ENCODE data around the gene EME2. TPM values are rescaled to one million over a fixed set of nuclear protein-coding genes. Genes with fewer than 3 reads are reported as not detected.
"Not testable (repeated sequence)": the region's sequence is repeated elsewhere in the genome, so short reads cannot be mapped to it uniquely, and the experiment has no call there.

The EME2 gene
- total RNA-seq, 2 experiments from 2014 or later: 13.1 to 18.4 TPM

GRCh38 chr16:1799263-1799662 is 26.7 kb downstream of the EME2 start:
- H3K9me3 Mint-ChIP-seq (ENCODE audit: low read depth); ATAC-seq; H3K4me1 Mint-ChIP-seq; POLR2A ChIA-PET; DNase-seq; H3K27me3 Mint-ChIP-seq; CTCF ChIA-PET; H3K4me3 Mint-ChIP-seq; H3K27ac Mint-ChIP-seq; intact Hi-C loops (cut with DNase I, micrococcal nuclease): not testable (repeated sequence)
- peaks cover 24% of the 10 kb centered on the region for H3K36me3 Mint-ChIP-seq (ENCODE audit: low read depth)

GRCh38 chr16:1800701-1801100 is 28.1 kb downstream of the EME2 start:
- POLR2A ChIA-PET: no interaction called here
- CTCF ChIA-PET: interaction anchor here (1.1 kb wide), 1 partner anchor 14 kb away, joined by 3 read pairs; no protein-coding TSS in a partner anchor
- peaks cover 31% of the 10 kb centered on the region for H3K36me3 Mint-ChIP-seq (ENCODE audit: low read depth)
- intact Hi-C loops (cut with DNase I, micrococcal nuclease): loop anchor here in 1 of 2 experiments (10.0 kb wide), 1 partner anchor 776 kb away; no protein-coding TSS in a partner anchor
- peaks cover 10% of the 10 kb centered on the region for H3K9me3 Mint-ChIP-seq (ENCODE audit: low read depth)
- H3K27ac Mint-ChIP-seq: no peak overlapping the region
- ATAC-seq: no peak
- no peaks in the 10 kb centered on the region for H3K27me3 Mint-ChIP-seq
- no peak for DNase-seq
- no peaks in the 10 kb centered on the region for H3K4me1 Mint-ChIP-seq
- H3K4me3 Mint-ChIP-seq: no peak overlapping the region

DNA sequence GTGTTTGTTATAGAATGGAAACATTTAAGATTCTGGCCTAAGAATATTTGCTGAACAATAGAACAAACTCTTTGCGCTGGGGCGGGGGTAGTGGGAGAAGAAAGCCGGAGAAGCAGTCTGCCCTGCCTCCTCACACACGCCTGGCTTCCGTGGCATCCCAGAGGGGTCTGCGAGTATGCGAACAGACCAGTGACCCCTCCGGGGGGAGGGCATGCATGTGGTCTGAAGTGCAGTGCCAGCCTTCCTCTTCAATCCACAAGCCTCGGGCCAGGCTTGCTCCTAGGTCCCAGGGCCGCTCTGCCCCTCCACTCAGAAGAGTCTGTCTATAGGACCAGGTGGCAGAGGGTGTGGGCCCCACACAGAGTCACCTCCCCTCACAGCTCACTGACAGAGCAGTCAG is 35.0 kb downstream of the EME2 start:
- Mint-ChIP-seq H3K27me3 (no peaks in the 10 kb centered on the region), H3K9me3 (ENCODE audit: low read depth) (no peaks in the 10 kb centered on the region), H3K36me3 (ENCODE audit: low read depth) (peaks cover 23% of the 10 kb centered on the region), H3K4me3 (no peak overlapping the region), H3K4me1 (peaks cover 3% of the 10 kb centered on the region), H3K27ac (no peak overlapping the region)
- CTCF ChIA-PET: no interaction called here
- DNase-seq (no peak), ATAC-seq (no peak)
- POLR2A ChIA-PET: no interaction called here
- intact Hi-C loops (cut with DNase I, micrococcal nuclease): loop anchor here in 1 of 2 experiments (10.0 kb wide), 1 partner anchor 783 kb away; no protein-coding TSS in a partner anchor

- H3K9me3 Mint-ChIP-seq (ENCODE audit: low read depth): no peaks in the 10 kb centered on the region
- H3K4me1 Mint-ChIP-seq: peaks cover 10% of the 10 kb centered on the region
- H3K27ac Mint-ChIP-seq: no peak overlapping the region
- intact Hi-C loops (cut with DNase I, micrococcal nuclease): loop anchor here in 1 of 2 experiments (10.0 kb wide), 1 partner anchor 784 kb away; no protein-coding TSS in a partner anchor
- H3K27me3 Mint-ChIP-seq: no peaks in the 10 kb centered on the region
- peaks cover 24% of the 10 kb centered on the region for H3K36me3 Mint-ChIP-seq (ENCODE audit: low read depth)
- ChIA-PET POLR2A (no interaction called here), CTCF (no interaction called here)
- DNase-seq (no peak), ATAC-seq (no peak)
- no peak overlapping the region for H3K4me3 Mint-ChIP-seq
Measured at GRCh38 chr16:1808691-1809090, 36.1 kb downstream of the EME2 start.

DNA sequence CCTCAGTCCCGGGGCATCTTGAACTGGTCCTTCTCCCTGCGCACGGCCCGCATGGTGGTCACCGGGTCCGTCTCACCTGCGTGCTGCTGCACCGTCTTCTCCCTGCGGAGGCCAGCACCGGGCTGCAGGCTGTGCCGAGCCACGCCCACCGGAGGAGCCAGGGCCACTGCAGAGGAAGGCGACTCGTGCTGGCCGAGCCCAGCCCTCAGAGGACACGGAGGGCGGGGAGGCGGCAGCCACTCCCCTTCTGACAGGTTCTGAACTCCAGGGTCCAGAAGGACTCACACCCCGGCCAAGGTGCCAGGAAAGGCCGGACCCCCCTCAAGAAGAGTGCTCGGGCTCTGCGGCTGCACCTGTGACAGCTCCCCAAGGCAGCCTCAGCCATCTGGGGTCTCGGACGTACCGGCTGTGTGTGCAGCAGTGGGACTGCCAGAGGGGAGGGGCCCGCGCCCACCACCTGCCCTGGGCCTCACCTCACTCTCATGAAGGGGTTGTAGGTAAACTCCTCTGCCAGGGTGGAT is 36.7 kb downstream of the EME2 start:
- H3K9me3 Mint-ChIP-seq (ENCODE audit: low read depth): no peaks in the 10 kb centered on the region
- no peak for DNase-seq
- POLR2A ChIA-PET: no interaction called here

GRCh38 chr16:1810106-1810505 is 37.5 kb downstream of the EME2 start:
- no peaks in the 10 kb centered on the region for H3K27me3 Mint-ChIP-seq

More for the DNA sequence above, 36.7 kb downstream of the EME2 start:
- no peak for ATAC-seq
- H3K27me3 Mint-ChIP-seq: no peaks in the 10 kb centered on the region
- no peak overlapping the region for H3K4me3 Mint-ChIP-seq
- H3K36me3 Mint-ChIP-seq (ENCODE audit: low read depth): peaks cover 26% of the 10 kb centered on the region
- H3K4me1 Mint-ChIP-seq: peaks cover 10% of the 10 kb centered on the region
- no peak overlapping the region for H3K27ac Mint-ChIP-seq
- CTCF ChIA-PET: no interaction called here
- intact Hi-C loops (cut with DNase I, micrococcal nuclease): loop anchor here in 1 of 2 experiments (10.0 kb wide), 1 partner anchor 785 kb away; no protein-coding TSS in a partner anchor

GRCh38 chr16:1810536-1810935 is 37.9 kb downstream of the EME2 start:
- intact Hi-C loops (cut with DNase I, micrococcal nuclease): no loop called here
- peaks cover 27% of the 10 kb centered on the region for H3K36me3 Mint-ChIP-seq (ENCODE audit: low read depth)
- DNase-seq (no peak), ATAC-seq (no peak)
- H3K27ac Mint-ChIP-seq: no peak overlapping the region
- H3K9me3 Mint-ChIP-seq (ENCODE audit: low read depth): no peaks in the 10 kb centered on the region
- H3K4me3 Mint-ChIP-seq: no peak overlapping the region
- peaks cover 10% of the 10 kb centered on the region for H3K4me1 Mint-ChIP-seq
- H3K27me3 Mint-ChIP-seq: no peaks in the 10 kb centered on the region
- POLR2A ChIA-PET: no interaction called here
- CTCF ChIA-PET: no interaction called here

More at GRCh38 chr16:1810106-1810505, 37.5 kb downstream of the EME2 start:
- ATAC-seq: no peak
- no peak for DNase-seq
- CTCF ChIA-PET: no interaction called here
- Mint-ChIP-seq H3K36me3 (ENCODE audit: low read depth) (peaks cover 27% of the 10 kb centered on the region), H3K9me3 (ENCODE audit: low read depth) (no peaks in the 10 kb centered on the region), H3K4me1 (peaks cover 10% of the 10 kb centered on the region), H3K4me3 (no peak overlapping the region), H3K27ac (no peak overlapping the region)
- POLR2A ChIA-PET: no interaction called here
- intact Hi-C loops (cut with DNase I, micrococcal nuclease): no loop called here

GRCh38 chr16:1812732-1813163 is 40.1 kb downstream of the EME2 start:
- DNase-seq (peak; percentile 85), ATAC-seq (peak; percentile 96)
- no peak overlapping the region for H3K4me3 Mint-ChIP-seq
- POLR2A ChIA-PET: no interaction called here
- no peaks in the 10 kb centered on the region for H3K9me3 Mint-ChIP-seq (ENCODE audit: low read depth)
- H3K27ac Mint-ChIP-seq: peak overlapping the region; percentile 65
- peaks cover 11% of the 10 kb centered on the region for H3K36me3 Mint-ChIP-seq (ENCODE audit: low read depth)
- no peaks in the 10 kb centered on the region for H3K27me3 Mint-ChIP-seq
- peaks cover 10% of the 10 kb centered on the region for H3K4me1 Mint-ChIP-seq
- CTCF ChIA-PET: no interaction called here
- intact Hi-C loops (cut with DNase I, micrococcal nuclease): loop anchor here in 1 of 2 experiments (1.0 kb wide), 1 partner anchor 117 kb away; no protein-coding TSS in a partner anchor

DNA sequence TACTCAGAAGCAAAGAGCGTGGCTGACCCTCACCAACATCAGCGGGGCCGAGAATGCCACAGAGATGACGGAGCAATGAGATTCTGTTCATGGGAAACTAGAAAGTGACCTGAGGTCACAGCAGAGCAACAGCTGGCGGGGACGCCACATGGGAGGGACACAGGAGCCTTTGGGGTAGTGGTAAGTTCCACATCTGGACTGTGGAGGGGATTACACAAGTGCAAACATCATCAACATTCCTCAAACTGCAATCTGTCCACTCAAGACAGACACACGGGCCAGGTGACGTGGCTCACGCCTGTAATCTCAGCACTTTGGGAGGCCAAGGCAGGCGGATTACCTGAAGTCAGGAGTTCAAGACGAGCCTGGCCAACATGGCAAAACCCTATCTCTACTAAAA is 42.9 kb downstream of the EME2 start:
- no peaks in the 10 kb centered on the region for H3K9me3 Mint-ChIP-seq (ENCODE audit: low read depth)
- no peaks in the 10 kb centered on the region for H3K27me3 Mint-ChIP-seq

GRCh38 chr16:1816396-1817275 is 44.0 kb downstream of the EME2 start:
- ATAC-seq (no peak), DNase-seq (no peak)
- no peak overlapping the region for H3K27ac Mint-ChIP-seq
- ChIA-PET POLR2A (no interaction called here), CTCF (no interaction called here)
- intact Hi-C loops (cut with DNase I, micrococcal nuclease): no loop called here
- H3K36me3 Mint-ChIP-seq (ENCODE audit: low read depth): peaks cover 10% of the 10 kb centered on the region
- no peak overlapping the region for H3K4me3 Mint-ChIP-seq
- no peaks in the 10 kb centered on the region for H3K9me3 Mint-ChIP-seq (ENCODE audit: low read depth)
- no peaks in the 10 kb centered on the region for H3K27me3 Mint-ChIP-seq
- peaks cover 10% of the 10 kb centered on the region for H3K4me1 Mint-ChIP-seq

More for the DNA sequence above, 42.9 kb downstream of the EME2 start:
- DNase-seq: no peak
- no peak for ATAC-seq
- POLR2A ChIA-PET: no interaction called here
- Mint-ChIP-seq H3K4me3 (no peak overlapping the region), H3K27ac (peak overlapping the region; percentile 31), H3K4me1 (peaks cover 10% of the 10 kb centered on the region), H3K36me3 (ENCODE audit: low read depth) (peaks cover 10% of the 10 kb centered on the region)
- intact Hi-C loops (cut with DNase I, micrococcal nuclease): no loop called here
- CTCF ChIA-PET: interaction anchor here (0.7 to 0.8 kb wide), 2 partner anchors 14 to 46 kb away, joined by 3 read pairs; no protein-coding TSS in a partner anchor

DNA sequence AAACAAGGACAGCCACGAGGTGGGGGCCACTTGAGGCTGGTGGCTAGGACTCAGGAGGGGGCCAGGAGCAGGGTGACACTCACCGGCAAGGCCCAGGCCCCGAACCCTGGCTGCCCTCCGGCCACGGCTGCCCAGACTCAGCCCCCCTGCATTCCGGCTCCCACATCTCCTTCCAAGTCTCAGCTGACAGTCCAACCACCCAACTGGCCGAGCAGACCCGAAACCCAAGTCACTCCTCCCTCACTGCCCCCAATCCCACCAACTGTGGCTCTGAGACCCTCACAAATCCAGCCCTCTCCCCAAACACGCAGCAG is 44.6 kb downstream of the EME2 start:
- Mint-ChIP-seq H3K27me3 (no peaks in the 10 kb centered on the region), H3K27ac (no peak overlapping the region), H3K4me3 (no peak overlapping the region), H3K36me3 (ENCODE audit: low read depth) (peaks cover 10% of the 10 kb centered on the region), H3K4me1 (peaks cover 10% of the 10 kb centered on the region), H3K9me3 (ENCODE audit: low read depth) (no peaks in the 10 kb centered on the region)
- ChIA-PET POLR2A (no interaction called here), CTCF (no interaction called here)
- DNase-seq (no peak), ATAC-seq (no peak)
- intact Hi-C loops (cut with DNase I, micrococcal nuclease): no loop called here

DNA sequence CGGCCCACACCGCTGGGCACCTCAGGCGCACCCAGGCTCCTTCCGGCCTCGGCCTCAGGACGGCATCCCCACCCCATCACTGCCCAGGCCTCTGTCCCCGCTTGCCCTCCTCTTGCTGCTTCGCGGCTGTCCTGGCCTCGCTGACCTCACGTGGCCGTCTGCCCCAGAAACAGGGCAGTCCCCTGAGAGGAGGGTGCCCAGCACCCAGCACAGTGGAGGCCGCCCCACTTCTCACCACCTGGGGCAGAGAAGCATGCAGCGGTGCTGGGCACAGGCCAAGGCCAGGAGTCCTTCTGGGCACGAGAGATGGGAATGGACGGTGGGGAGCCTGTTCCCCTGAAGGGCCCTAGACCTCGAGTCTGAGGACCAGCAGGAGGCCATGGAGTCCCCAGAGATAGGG is 45.1 kb downstream of the EME2 start:
- Mint-ChIP-seq H3K27me3 (no peaks in the 10 kb centered on the region), H3K4me1 (peaks cover 6% of the 10 kb centered on the region), H3K9me3 (ENCODE audit: low read depth) (no peaks in the 10 kb centered on the region), H3K27ac (no peak overlapping the region), H3K4me3 (no peak overlapping the region), H3K36me3 (ENCODE audit: low read depth) (peaks cover 10% of the 10 kb centered on the region)
- DNase-seq: no peak
- intact Hi-C loops (cut with DNase I, micrococcal nuclease): no loop called here
- no peak for ATAC-seq
- CTCF ChIA-PET: no interaction called here
- POLR2A ChIA-PET: no interaction called here

Measured in activated CD4-positive, alpha-beta T cell treated with anti-CD3 and anti-CD28 coated beads for 36 hours (primary cell).